ENCODE results near the gene SCP2. TPM values are rescaled to one million over a fixed set of nuclear protein-coding genes. Genes with fewer than 3 reads are reported as not detected.

Gene SCP2
- total and polyA plus RNA-seq, 2 of the 4 experiments (the other 2 are of a cell fraction) = 70.4 to 83.1 TPM

- H4K91ac ChIP-seq (ENCODE audit: insufficient read depth, low read depth, low read length) = no peak overlapping the region
- no peak for TF ChIP-seq POLR2A (IDR thresholded peaks at IDR 0.05; ENCODE audit: low read depth, low read length)
- no TSS peak for BruUV-seq (replicated peaks)
- ChIA-PET POLR2A (ENCODE audit: unreplicated experiment) (no interaction called here), CTCF (no interaction called here)
- no peak overlapping the region for H3K23ac ChIP-seq (ENCODE audit: low read depth, low read length)
- H3K9me3 ChIP-seq (ENCODE audit: control insufficient read depth, insufficient read depth, low read length) = no peaks in the 10 kb centered on the region
- dilution Hi-C loops (cut with HindIII; ENCODE audit: low sequenced_read_pairs, unreplicated experiment) = no loop called here
- H3K56ac ChIP-seq (ENCODE audit: extremely low read depth, insufficient read depth, low read length) = no peak overlapping the region
- H3K27me3 ChIP-seq (ENCODE audit: control insufficient read depth, insufficient read depth, low read length) = no peaks in the 10 kb centered on the region
- no peak overlapping the region for H2BK120ac ChIP-seq (ENCODE audit: low read depth, low read length)
- no peak overlapping the region for H3K9ac ChIP-seq (ENCODE audit: low read depth, low read length)
- H3K4me3 ChIP-seq (ENCODE audit: insufficient read depth, low read depth, low read length) = no peak overlapping the region
- H2AK5ac ChIP-seq (ENCODE audit: low read depth, low read length) = no peak overlapping the region
- H3K14ac ChIP-seq (replicated peaks; ENCODE audit: low read depth, low read length) = no peak overlapping the region
- no peak overlapping the region for H4K5ac ChIP-seq (ENCODE audit: low read depth, low read length)
- 88% methylated on average over 4 of the region's 7 CpGs; no CpG with 5 or more reads in 1 of the 2 experiments for WGBS, 2 experiments (ENCODE audit: extremely low coverage in 2 of 2, insufficient read length in 1 of 2)
- H2AFZ ChIP-seq (replicated peaks; ENCODE audit: low read length, poor library complexity) = no peak overlapping the region
- 0 out of 2 replicates have a peak, but pooled peaks cover 2% of the 10 kb centered on the region for H3K36me3 ChIP-seq (ENCODE audit: control insufficient read depth, insufficient read depth, low read length)
- ATAC-seq (ENCODE audit: low read depth) = no peak
- no peak overlapping the region for H2AK9ac ChIP-seq (replicated peaks; ENCODE audit: low read depth, low read length, poor library complexity)
- H3K79me1 ChIP-seq (ENCODE audit: low read depth in 1 of 2, low read length in 2 of 2) = peaks cover 0 to 3% of the 10 kb centered on the region in 2 experiments; a peak in 2 of 4 replicates
- no peaks in the 10 kb centered on the region; the same call in 1 of the 2 replicates for H3K4me1 ChIP-seq (ENCODE audit: control insufficient read depth, insufficient read depth, low read length)
- in situ Hi-C loops (cut with MboI; ENCODE audit: low sequenced_read_pairs) = no loop called here
- H4K20me1 ChIP-seq (ENCODE audit: insufficient read depth, low read length) = no peaks in the 10 kb centered on the region
- no peak overlapping the region for H2BK15ac ChIP-seq (ENCODE audit: low read depth, low read length)
- DNase-seq = no peak
- no peak overlapping the region for H3K27ac ChIP-seq (ENCODE audit: insufficient read depth, low read length)
- H3K18ac ChIP-seq (ENCODE audit: low read depth, low read length) = no peak overlapping the region
- no peak overlapping the region for H3K4me2 ChIP-seq (ENCODE audit: low read depth, low read length)
- no peak overlapping the region for H3K4ac ChIP-seq (ENCODE audit: low read depth, low read length)
- intact Hi-C loops (cut with micrococcal nuclease) = no loop called here
- H2BK20ac ChIP-seq (ENCODE audit: low read depth, low read length) = no peak overlapping the region
- H2BK5ac ChIP-seq (ENCODE audit: low read depth, low read length, poor library complexity, severe bottlenecking) = no peak overlapping the region
- no peak overlapping the region for H4K8ac ChIP-seq (ENCODE audit: low read depth in 2 of 2, low read length in 2 of 2)
- peaks cover 3% of the 10 kb centered on the region for H3K9me1 ChIP-seq (ENCODE audit: insufficient read depth, low read length)
Observed at GRCh38 chr1:52915855-52916220, 11.2 kb upstream of the SCP2 start.
